Suppressor macrophage (primary cell): ENCODE measurements around the gene GK.
"Not testable (repeated sequence)": the region's sequence is repeated elsewhere in the genome, so short reads cannot be mapped to it uniquely, and the experiment has no call there.

Experiments
- DNase-seq, 4 experiments: peaks; one replicate each; pipeline ENCODE4 v3.0.0-alpha.2; 2020 to 2022

GK gene

GRCh38 chrX:30712214-30712613 is 59.0 kb downstream of the GK start:
- no peak for DNase-seq

GRCh38 chrX:30713061-30713525 is 59.9 kb downstream of the GK start:
- DNase-seq: peak; percentile 23 to 76 (median 62)

GRCh38 chrX:30714138-30714537 is 60.9 kb downstream of the GK start:
- no peak for DNase-seq

- DNase-seq: no peak
Measured at GRCh38 chrX:30715976-30716375, 62.8 kb downstream of the GK start.

GRCh38 chrX:30733852-30734660 is 80.8 kb downstream of the GK start:
- no peak for DNase-seq

GRCh38 chrX:30734782-30735181 is 81.6 kb downstream of the GK start:
- DNase-seq: no peak

- DNase-seq: peak; percentile 69 to 83 (median 78)
Measured at GRCh38 chrX:30735839-30736238, 82.6 kb downstream of the GK start.

GRCh38 chrX:30741545-30741944 is 88.3 kb downstream of the GK start:
- DNase-seq: no peak

- no peak for DNase-seq
Measured at GRCh38 chrX:30748342-30748960, 95.2 kb downstream of the GK start.

GRCh38 chrX:30751497-30751896 is 98.3 kb downstream of the GK start:
- DNase-seq: no peak

- peak in 1 of 4 experiments; percentile 1 for DNase-seq
Measured at GRCh38 chrX:30762755-30763154, 109.5 kb downstream of the GK start.

- DNase-seq: not testable (repeated sequence)
Measured at GRCh38 chrX:30773764-30774163, 120.5 kb downstream of the GK start.

- DNase-seq: no peak
Measured at GRCh38 chrX:30777575-30777974, 124.4 kb downstream of the GK start.

- no peak for DNase-seq
Measured at GRCh38 chrX:30779453-30780030, 126.3 kb downstream of the GK start.
